Progenitor cell of endocrine pancreas (in vitro differentiated cells): ENCODE measurements around the gene GRB10. TPM values are rescaled to one million over a fixed set of nuclear protein-coding genes. Genes with fewer than 3 reads are reported as not detected.

ENCODE experiments used
- DNase-seq: peaks from one replicate; pipeline ENCODE4 v3.0.0; 2021; ENCODE audit warnings: low spot score; ENCODE audit not compliant: unreplicated experiment
- H3K27ac Mint-ChIP-seq: 2 replicates; pipeline ENCODE4 v1.8.0; 2021; ENCODE audit warnings: mild to moderate bottlenecking, moderate library complexity, mixed read lengths
- H3K27me3 Mint-ChIP-seq: 2 replicates; pipeline ENCODE4 v1.8.0; 2021; ENCODE audit warnings: mixed read lengths
- H3K36me3 Mint-ChIP-seq: 2 replicates; pipeline ENCODE4 v1.8.0; 2022; ENCODE audit warnings: mixed read lengths; ENCODE audit not compliant: insufficient read depth
- H3K4me1 Mint-ChIP-seq: 2 replicates; pipeline ENCODE4 v1.8.0; 2021; ENCODE audit warnings: low read depth, mixed read lengths
- H3K4me3 Mint-ChIP-seq: 2 replicates; pipeline ENCODE4 v1.8.0; 2021; ENCODE audit warnings: low read depth, mild to moderate bottlenecking, moderate library complexity, mixed read lengths
- H3K9me3 Mint-ChIP-seq: 2 replicates; pipeline ENCODE4 v1.8.0; 2021; ENCODE audit warnings: low read depth, mixed read lengths
- CTCF ChIP-seq: fragments of 200-600 bp; sonication (generic); IDR thresholded peaks from one replicate; pipeline ENCODE4 v1.5.0; 2021; ENCODE audit warnings: antibody characterized with exemption, mild to moderate bottlenecking; ENCODE audit not compliant: unreplicated experiment
- total RNA-seq: library from RNA; stranded (reverse); gene quantifications from 2 replicates; pipeline ENCODE4 v1.2.1, GENCODE V29; 2021

The GRB10 gene
- total RNA-seq, 1 donor from 2014 or later = 58.4 TPM

GRCh38 chr7:50754241-50754640, 28.5 kb downstream of the GRB10 start:
- H3K36me3 Mint-ChIP-seq = peaks cover 13% of the 10 kb centered on the region
- no peaks in the 10 kb centered on the region for H3K27me3 Mint-ChIP-seq
- H3K27ac Mint-ChIP-seq = no peak overlapping the region
- H3K9me3 Mint-ChIP-seq = no peaks in the 10 kb centered on the region
- no peak overlapping the region for H3K4me3 Mint-ChIP-seq
- H3K4me1 Mint-ChIP-seq = peaks cover 14% of the 10 kb centered on the region
- no peak for TF ChIP-seq CTCF
- DNase-seq = no peak

- Mint-ChIP-seq H3K4me1 (peaks cover 8% of the 10 kb centered on the region), H3K27ac (no peak overlapping the region), H3K9me3 (no peaks in the 10 kb centered on the region), H3K4me3 (no peak overlapping the region), H3K36me3 (peaks cover 17% of the 10 kb centered on the region), H3K27me3 (no peaks in the 10 kb centered on the region)
- no peak for DNase-seq
- TF ChIP-seq CTCF = no peak
Measured at GRCh38 chr7:50752422-50752821, 30.3 kb downstream of the GRB10 start.

GRCh38 chr7:50751146-50751545, 31.6 kb downstream of the GRB10 start:
- peaks cover 8% of the 10 kb centered on the region for H3K4me1 Mint-ChIP-seq

GRCh38 chr7:50749896-50750295, 32.8 kb downstream of the GRB10 start:
- Mint-ChIP-seq H3K9me3 (no peaks in the 10 kb centered on the region), H3K27me3 (no peaks in the 10 kb centered on the region), H3K4me1 (peaks cover 4% of the 10 kb centered on the region), H3K4me3 (no peak overlapping the region), H3K36me3 (peaks cover 19% of the 10 kb centered on the region), H3K27ac (no peak overlapping the region)
- DNase-seq = no peak
- no peak for TF ChIP-seq CTCF

More at GRCh38 chr7:50751146-50751545, 31.6 kb downstream of the GRB10 start:
- no peak for DNase-seq
- Mint-ChIP-seq H3K36me3 (peaks cover 18% of the 10 kb centered on the region), H3K27ac (no peak overlapping the region), H3K27me3 (no peaks in the 10 kb centered on the region), H3K9me3 (no peaks in the 10 kb centered on the region), H3K4me3 (no peak overlapping the region)
- TF ChIP-seq CTCF = no peak

- H3K4me1 Mint-ChIP-seq = peaks cover 2% of the 10 kb centered on the region
- no peaks in the 10 kb centered on the region for H3K9me3 Mint-ChIP-seq
- no peak for DNase-seq
- H3K4me3 Mint-ChIP-seq = no peak overlapping the region
- TF ChIP-seq CTCF = no peak
- H3K27me3 Mint-ChIP-seq = no peaks in the 10 kb centered on the region
- H3K36me3 Mint-ChIP-seq = peaks cover 23% of the 10 kb centered on the region
- no peak overlapping the region for H3K27ac Mint-ChIP-seq
Measured at GRCh38 chr7:50748472-50748871, 34.2 kb downstream of the GRB10 start.
